GM12878 (cell line): ENCODE results near the gene MRGPRG. TPM values are rescaled to one million over a fixed set of nuclear protein-coding genes. Genes with fewer than 3 reads are reported as not detected.

Source experiments
- ATAC-seq: fragments of 200-7000 bp; cut with Tn5 transposase; 3 replicates; pipeline ENCODE4 v1.9.1; 2020; ENCODE audit warnings: mild to moderate bottlenecking, moderate library complexity
- BruUV-seq: library from RNA; stranded (reverse); fragments of 400-500 nt; replicated peaks from 2 replicates; lab custom pipeline; 2021; lab: Mats Ljungman, UMichigan
- CTCF ChIA-PET: fragments of 300-600 bp; sonication (Branson Sonifier 250); formaldehyde crosslinking; extraction: SDS; loops from one replicate; lab custom pipeline; 2021; ENCODE audit warnings: inconsistent platforms; lab: Yijun Ruan, JAX
- POLR2A ChIA-PET: fragments of 350-600 bp; formaldehyde crosslinking; extraction: SDS; loops from one replicate; lab custom pipeline; 2021; ENCODE audit warnings: inconsistent platforms; lab: Charles Lee
- RAD21 ChIA-PET: fragments of 300-600 bp; sonication (Branson Sonifier 250); formaldehyde crosslinking; loops from one replicate; lab custom pipeline; 2023; ENCODE audit warnings: antibody characterized with exemption; ENCODE audit not compliant: unreplicated experiment; lab: Charles Lee
- SMC1A ChIA-PET: fragments of 300-600 bp; sonication (Branson Sonifier 250); formaldehyde crosslinking; loops from one replicate; lab custom pipeline; 2023; ENCODE audit not compliant: unreplicated experiment, uncharacterized antibody; lab: Charles Lee
- DNase-seq: peaks from one replicate; pipeline ENCODE4 v3.0.0-alpha.2; 2011; ENCODE audit warnings: low read depth, low spot score
- FAIRE-seq: peaks from 3 replicates; lab custom pipeline; 2011; peaks lifted over from hg19 to GRCh38; lab: Jason Lieb, UNC
- H2AFZ ChIP-seq: 2 replicates; pipeline ENCODE4 v1.6.0; 2011; ENCODE audit warnings: low read depth, low read length, control low read depth; ENCODE audit not compliant: control insufficient read depth
- H3K27ac ChIP-seq: 2 replicates; pipeline ENCODE4 v1.5.1; 2011; ENCODE audit warnings: control low read depth; ENCODE audit not compliant: control insufficient read depth, insufficient read depth
- H3K27me3 ChIP-seq, 2 experiments: replicated peaks in 1 of 2; 2 replicates each; pipeline versions ENCODE4 v1.6.0 to v1.6.1; 2011; ENCODE audit warnings: low read length in 1 of 2; ENCODE audit not compliant: control insufficient read depth in 2 of 2, insufficient read depth in 2 of 2
- H3K36me3 ChIP-seq, 2 experiments: 2 replicates each; pipeline ENCODE4 v1.5.1; 2011; ENCODE audit warnings: low read length in 1 of 2; ENCODE audit not compliant: control insufficient read depth in 2 of 2, insufficient read depth in 2 of 2
- H3K4me1 ChIP-seq: 2 replicates; pipeline ENCODE4 v1.6.1; 2011; ENCODE audit warnings: mild to moderate bottlenecking, low read length, moderate library complexity, mixed read lengths; ENCODE audit not compliant: control insufficient read depth, insufficient read depth
- H3K4me2 ChIP-seq: 2 replicates; pipeline ENCODE4 v1.6.0; 2011; ENCODE audit warnings: control low read depth; ENCODE audit not compliant: control insufficient read depth, insufficient read depth
- H3K4me3 ChIP-seq: fragments of 200-600 bp; sonication (generic); 2 replicates; pipeline ENCODE4 v1.5.1; 2016
- H3K79me2 ChIP-seq: 2 replicates; pipeline ENCODE4 v1.6.0; 2011; ENCODE audit warnings: low read length; ENCODE audit not compliant: control insufficient read depth, insufficient read depth
- H3K9ac ChIP-seq: 2 replicates; pipeline ENCODE4 v1.8.0; 2011; ENCODE audit warnings: low read length, control low read depth, mixed read lengths; ENCODE audit not compliant: control insufficient read depth, insufficient read depth
- H3K9me3 ChIP-seq: replicated peaks from 3 replicates; pipeline ENCODE4 v1.5.1; 2011; ENCODE audit warnings: mild to moderate bottlenecking, low read length; ENCODE audit not compliant: control insufficient read depth, insufficient read depth
- H4K20me1 ChIP-seq: 2 replicates; pipeline ENCODE4 v1.6.0; 2011; ENCODE audit not compliant: control insufficient read depth, insufficient read depth
- DPF2 ChIP-seq: fragments of 450-650 bp; IDR thresholded peaks from 2 replicates; pipeline ENCODE4 v1.6.1; 2017; ENCODE audit warnings: mild to moderate bottlenecking
- LARP7 ChIP-seq: fragments of 450-650 bp; IDR thresholded peaks from 2 replicates; pipeline ENCODE4 v1.6.1; 2017; ENCODE audit warnings: mild to moderate bottlenecking
- NR2C2 ChIP-seq: IDR thresholded peaks from 2 replicates; pipeline ENCODE4 v1.6.1; 2011; ENCODE audit warnings: borderline replicate concordance, low read depth; ENCODE audit not compliant: control insufficient read depth, insufficient read length
- RB1 ChIP-seq: fragments of 450-650 bp; formaldehyde crosslinking; IDR thresholded peaks from 2 replicates; pipeline ENCODE4 v1.6.1; 2017; ENCODE audit warnings: mild to moderate bottlenecking, borderline replicate concordance
- RBBP5 ChIP-seq: fragments of 200-600 bp; sonication (generic); conservative IDR thresholded peaks from 2 replicates; pipeline ENCODE4 v1.6.1; 2016
- SMAD1 ChIP-seq: fragments of 450-650 bp; IDR thresholded peaks from 2 replicates; pipeline ENCODE4 v1.6.1; 2018; ENCODE audit warnings: mild to moderate bottlenecking, low read depth; ENCODE audit not compliant: partially characterized antibody
- SPI1 ChIP-seq: IDR thresholded peaks from 2 replicates; pipeline ENCODE4 v1.6.1; 2011; ENCODE audit warnings: low read depth, mild to moderate bottlenecking, low read length, moderate library complexity, borderline replicate concordance; ENCODE audit not compliant: insufficient read depth
- WRNIP1 ChIP-seq: IDR thresholded peaks from 2 replicates; pipeline ENCODE4 v1.6.1; 2011; ENCODE audit warnings: low read depth, low read length, improper control_type of control experiment, borderline replicate concordance
- WGBS: methylation state at CpG from one replicate; pipeline ENCODE4 v1.1.6; 2016; ENCODE audit warnings: low lambda C conversion rate; ENCODE audit not compliant: insufficient replicate concordance, insufficient coverage; ENCODE audit errors: missing lambda C conversion rate; 5-methylcytosine and 5-hydroxymethylcytosine counted together
- in situ Hi-C: fragments of 300-500 bp; cut with MboI; formaldehyde crosslinking; loops from 9 replicates; pipeline ENCODE4 v1.14.3; 2018; ENCODE audit warnings: mixed read lengths
- intact Hi-C: fragments of 100-400 bp; cut with micrococcal nuclease; formaldehyde crosslinking; loops from one replicate; pipeline ENCODE4 v1.14.2; 2022; ENCODE audit not compliant: unreplicated experiment
- polyA plus RNA-seq, 11 experiments: library from polyadenylated mRNA; depleted of rRNA in 4 of 11; unstranded in 6 of 11; stranded (reverse) in 5 of 11; fragments of >200 nt; fragmentation: Nextera tagmentation in 4 of 11; fragmentation: Illumina TruSeq in 1 of 11; extraction: Ambion mirVana in 4 of 11; extraction: Trizol in 1 of 11; gene quantifications; 1 replicate in 1 of 11; 2 replicates in 10 of 11; pipeline versions ENCODE4 v1.2.1 to v1.2.3, GENCODE V29; 2011 to 2016; ENCODE audit warnings: inconsistent platforms in 2 of 11, missing spikeins in 2 of 11, low read depth in 1 of 11
- total RNA-seq, 4 experiments: library from RNA; depleted of rRNA in 3 of 4; stranded (reverse); fragments of >200 nt in 3 of 4; fragmentation: Illumina TruSeq in 1 of 4; extraction: Trizol in 1 of 4; gene quantifications; 2 replicates each; pipeline versions ENCODE4 v1.2.1 to v1.2.3, GENCODE V29; 2013 to 2021
- TF ChIP-seq, protein P1 (sequence below): IDR thresholded peaks from 2 replicates; pipeline ENCODE4 v1.6.1; 2011; ENCODE audit warnings: low read depth, low read length, improper control_type of control experiment, borderline replicate concordance

Gene MRGPRG
- total and polyA plus RNA-seq, 10 of the 15 experiments (the other 5 are each of a cell fraction or from before 2014, with no cell fraction given): not detected

DNA sequence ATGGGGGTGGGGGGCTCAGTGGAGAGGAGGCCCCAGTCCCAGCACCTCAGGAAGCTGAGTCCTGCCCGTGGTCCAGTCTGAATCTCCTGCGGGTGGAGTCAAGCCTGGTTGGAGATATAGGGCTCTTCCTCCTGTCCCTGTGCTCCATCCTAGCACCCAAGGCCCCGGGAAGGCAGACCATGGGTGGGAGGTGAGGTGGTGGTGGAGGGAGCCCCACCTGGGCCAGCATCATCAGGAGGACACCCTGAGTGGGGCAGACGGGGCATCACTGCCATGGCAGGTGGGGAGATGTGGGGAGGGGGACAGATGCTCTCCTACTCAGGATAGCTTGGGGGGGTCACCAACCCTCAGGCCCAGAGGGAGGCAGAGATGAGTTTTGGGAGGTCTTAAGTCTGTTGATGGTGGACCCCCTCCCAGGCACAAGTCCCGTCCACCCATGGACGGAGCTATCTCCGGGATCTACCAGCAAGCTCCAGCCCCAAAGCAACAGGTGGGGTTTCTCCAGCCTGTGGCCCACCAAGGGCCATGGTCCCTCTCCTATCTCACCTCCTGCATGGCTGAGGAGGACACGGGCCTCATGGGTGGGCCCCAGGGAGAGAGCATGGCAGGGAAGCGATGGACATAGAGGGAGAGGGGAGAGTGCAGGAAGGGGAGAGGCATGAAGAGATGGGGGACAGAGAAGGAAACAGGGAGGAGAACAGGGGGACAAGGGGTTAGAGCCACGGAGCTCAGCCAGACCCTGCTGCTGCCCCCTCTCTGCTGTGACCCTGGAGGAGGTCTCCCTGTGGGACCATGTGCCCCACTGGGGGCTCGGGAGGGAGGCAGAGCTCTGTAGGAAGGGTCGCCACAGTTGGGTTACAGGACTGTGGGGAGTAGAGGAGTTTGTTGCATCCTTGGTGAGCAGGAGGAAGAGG, 12.3 kb upstream of the MRGPRG start:
- no peaks in the 10 kb centered on the region for H3K9me3 ChIP-seq
- in situ Hi-C loops (no loop called here), intact Hi-C loops (loop anchor here (10.0 kb wide), 1 partner anchor 184 kb away; no protein-coding TSS in a partner anchor)
- H3K9ac ChIP-seq: no peak overlapping the region
- no peaks in the 10 kb centered on the region for H3K36me3 ChIP-seq
- H3K27me3 ChIP-seq: no peaks in the 10 kb centered on the region; a peak in 2 of 4 replicates
- H3K79me2 ChIP-seq: no peaks in the 10 kb centered on the region
- H3K27ac ChIP-seq: no peak overlapping the region
- FAIRE-seq (no peak), DNase-seq (no peak), ATAC-seq (no peak)
- TF ChIP-seq, protein P1, sequence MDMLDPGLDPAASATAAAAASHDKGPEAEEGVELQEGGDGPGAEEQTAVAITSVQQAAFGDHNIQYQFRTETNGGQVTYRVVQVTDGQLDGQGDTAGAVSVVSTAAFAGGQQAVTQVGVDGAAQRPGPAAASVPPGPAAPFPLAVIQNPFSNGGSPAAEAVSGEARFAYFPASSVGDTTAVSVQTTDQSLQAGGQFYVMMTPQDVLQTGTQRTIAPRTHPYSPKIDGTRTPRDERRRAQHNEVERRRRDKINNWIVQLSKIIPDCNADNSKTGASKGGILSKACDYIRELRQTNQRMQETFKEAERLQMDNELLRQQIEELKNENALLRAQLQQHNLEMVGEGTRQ: no peak
- TF ChIP-seq SMAD1 (no peak), WRNIP1 (no peak), NR2C2 (no peak), SPI1 (no peak), DPF2 (no peak), RB1 (no peak), LARP7 (no peak), RBBP5 (no peak)
- ChIA-PET SMC1A (no interaction called here), RAD21 (no interaction called here), CTCF (no interaction called here), POLR2A (no interaction called here)
- 18% methylated on average over 12 of the region's 12 CpGs for WGBS
- no peaks in the 10 kb centered on the region for H4K20me1 ChIP-seq
- BruUV-seq: no TSS peak
- H3K4me3 ChIP-seq: no peak overlapping the region
- no peaks in the 10 kb centered on the region for H3K4me1 ChIP-seq
- H3K4me2 ChIP-seq: no peak overlapping the region
- H2AFZ ChIP-seq: no peak overlapping the region
